ENCODE data around the gene OSMR.

OSMR gene

GRCh38 chr5:38979535-38979934, 133.7 kb downstream of the OSMR start:
- Histone ChIP-seq H3K36me3 (ENCODE audit: control insufficient read depth in 2 of 2, insufficient read depth in 2 of 2, low read length in 2 of 2) (peaks cover 0 to 5% of the 10 kb centered on the region in 2 donors), H3K27ac (ENCODE audit: low read depth in 2 of 2, low read length in 2 of 2) (no peak overlapping the region)

More at GRCh38 chr5:38979535-38979934, 133.7 kb downstream of the OSMR start:
- Histone ChIP-seq H3K27me3 (ENCODE audit: control insufficient read depth in 2 of 2, insufficient read depth in 2 of 2, low read length in 2 of 2) (no peaks in the 10 kb centered on the region), H3K9ac (ENCODE audit: low read depth in 1 of 2, low read length in 2 of 2) (no peak overlapping the region), H3K4me3 (ENCODE audit: low read length in 2 of 2) (no peak overlapping the region), H3K4me1 (ENCODE audit: control insufficient read depth in 2 of 2, insufficient read depth in 2 of 2, low read length in 2 of 2) (no peaks in the 10 kb centered on the region), H3K9me3 (ENCODE audit: control insufficient read depth in 2 of 2, low read length in 2 of 2) (no peaks in the 10 kb centered on the region)

All from mucosa of rectum (tissue), 2 donors.